Measurements from ENCODE around the gene SFXN5.

SFXN5 gene

GRCh38 chr2:73043276-73043675 is 28.2 kb downstream of the SFXN5 start:
- no peak for DNase-seq

DNA sequence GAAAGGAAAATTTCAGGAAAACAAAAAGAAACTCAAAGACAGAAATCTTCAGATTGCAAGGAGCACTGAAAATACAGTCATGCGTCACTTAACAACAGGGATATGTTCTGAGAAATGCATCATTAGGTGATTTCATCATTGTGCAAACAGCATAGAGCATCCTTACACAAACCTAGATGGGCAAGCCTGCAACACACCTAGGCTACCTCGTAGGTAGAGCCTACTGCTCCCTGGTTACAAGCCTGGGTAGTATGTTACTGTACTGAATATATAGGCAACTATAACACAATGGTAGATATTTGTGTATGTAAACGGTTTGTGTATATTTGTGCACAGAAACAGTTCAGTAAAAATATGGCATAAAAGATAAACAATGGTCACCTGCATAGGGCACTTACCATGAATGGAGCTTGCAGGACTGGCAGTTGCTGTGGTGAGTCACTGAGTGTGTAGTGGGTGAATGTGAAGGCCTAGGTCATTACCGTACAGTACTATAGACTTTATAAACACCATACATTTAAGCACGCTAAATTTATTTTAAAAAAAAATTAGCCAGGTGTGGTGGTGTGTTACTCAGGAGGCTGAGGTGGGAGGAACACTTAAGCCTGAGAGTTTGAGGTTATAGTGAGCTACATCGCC is 33.4 kb downstream of the SFXN5 start:
- no peak for DNase-seq

- no peak for DNase-seq
Measured at GRCh38 chr2:73036766-73037165, 34.7 kb downstream of the SFXN5 start.

DNA sequence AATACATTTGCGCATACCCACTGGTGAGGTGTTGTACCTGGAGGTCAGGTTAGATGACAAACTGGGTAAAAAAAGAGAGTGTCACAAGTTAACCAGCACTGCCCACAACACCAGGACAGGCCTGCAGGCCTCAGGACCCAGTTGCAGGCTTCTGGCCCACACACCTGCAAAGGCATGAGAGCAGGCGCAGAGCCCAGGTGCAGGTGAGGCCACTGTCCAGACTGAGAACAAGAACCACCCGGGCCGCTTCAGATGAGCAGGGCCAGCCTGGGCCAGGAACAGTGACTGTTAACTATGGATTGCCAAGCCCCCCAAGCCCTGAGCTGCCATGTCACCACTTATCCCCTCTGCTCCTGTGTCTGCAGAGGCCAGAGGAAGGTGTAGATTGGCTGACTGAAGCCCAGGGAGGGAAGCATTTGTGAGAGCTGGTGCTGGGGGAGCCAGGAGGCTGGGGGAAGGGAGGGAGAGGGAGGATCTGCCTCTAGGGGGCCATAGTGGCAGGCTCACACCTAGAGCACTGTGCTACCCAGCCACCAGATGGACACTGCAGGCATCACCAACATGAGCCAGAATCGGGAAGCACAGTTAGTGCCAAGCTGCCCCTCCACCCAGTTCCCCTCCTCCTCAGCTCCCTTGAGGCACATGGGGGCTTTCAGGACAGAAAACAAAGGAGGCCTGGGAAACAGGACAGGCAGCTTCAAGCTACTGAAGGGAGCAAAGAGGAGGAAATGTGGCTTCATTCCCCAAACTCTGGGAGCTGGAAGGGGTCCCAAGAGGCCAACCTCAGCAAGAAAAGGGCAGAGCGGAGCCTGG is 35.4 kb downstream of the SFXN5 start:
- DNase-seq: no peak

GRCh38 chr2:73034661-73035375 is 36.7 kb downstream of the SFXN5 start:
- no peak for DNase-seq

DNA sequence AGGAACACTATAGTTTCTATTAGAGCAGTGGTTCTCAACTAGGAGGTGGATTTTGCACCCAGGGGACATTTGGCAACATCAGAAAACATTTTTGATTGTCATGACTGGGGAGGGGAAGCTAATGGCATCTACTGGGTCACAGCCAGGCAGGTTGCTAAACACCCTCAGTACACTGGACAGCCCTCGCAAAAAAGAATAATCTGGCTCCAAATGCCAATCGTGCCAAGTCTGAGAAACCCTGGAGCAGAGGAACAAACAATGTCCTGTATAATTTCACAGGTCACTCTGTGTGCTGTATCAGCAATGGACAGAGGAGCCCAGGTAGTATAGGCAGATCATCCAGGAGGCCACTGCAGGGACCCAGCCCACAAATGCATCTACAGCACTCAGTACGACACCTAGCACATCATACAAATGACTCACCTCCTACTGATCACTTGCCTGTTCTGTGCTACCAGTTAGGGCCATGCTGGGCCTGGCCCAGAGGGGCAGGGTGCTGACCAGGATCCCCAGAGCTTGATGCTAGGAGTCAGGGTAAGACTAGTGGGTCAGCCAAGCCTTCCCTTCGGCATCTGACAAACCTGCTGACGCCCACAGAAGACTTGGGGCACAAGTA is 37.6 kb downstream of the SFXN5 start:
- no peak for DNase-seq

DNA sequence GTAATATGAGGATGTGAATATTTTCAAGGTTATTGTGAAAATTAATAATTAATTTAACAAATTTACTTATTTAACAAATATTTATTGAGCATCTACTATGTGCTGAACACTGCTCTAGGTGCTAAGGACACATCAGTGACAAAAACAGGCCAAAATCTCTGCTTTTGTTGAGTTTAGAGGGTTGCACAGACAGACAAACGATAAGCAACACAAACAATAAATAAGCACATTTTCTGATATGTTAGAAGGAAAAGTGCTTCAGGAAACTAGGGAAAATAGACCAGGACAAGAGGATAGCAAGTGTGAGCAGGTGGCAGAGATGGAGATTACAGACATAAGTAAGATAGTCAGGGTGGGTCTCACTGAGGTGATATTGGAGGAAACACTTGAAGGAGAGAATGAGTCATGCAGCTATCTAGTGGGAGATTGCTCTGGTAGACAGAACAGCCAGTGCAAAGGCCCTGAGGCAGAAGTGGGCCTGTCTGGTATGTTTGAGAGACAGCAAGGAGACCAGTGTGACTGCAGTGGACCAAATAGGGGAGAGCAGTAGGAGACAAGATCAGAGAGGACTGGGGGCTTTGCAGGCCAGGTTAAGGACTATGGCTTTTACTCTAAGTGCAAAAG is 38.3 kb downstream of the SFXN5 start:
- DNase-seq: no peak

DNA sequence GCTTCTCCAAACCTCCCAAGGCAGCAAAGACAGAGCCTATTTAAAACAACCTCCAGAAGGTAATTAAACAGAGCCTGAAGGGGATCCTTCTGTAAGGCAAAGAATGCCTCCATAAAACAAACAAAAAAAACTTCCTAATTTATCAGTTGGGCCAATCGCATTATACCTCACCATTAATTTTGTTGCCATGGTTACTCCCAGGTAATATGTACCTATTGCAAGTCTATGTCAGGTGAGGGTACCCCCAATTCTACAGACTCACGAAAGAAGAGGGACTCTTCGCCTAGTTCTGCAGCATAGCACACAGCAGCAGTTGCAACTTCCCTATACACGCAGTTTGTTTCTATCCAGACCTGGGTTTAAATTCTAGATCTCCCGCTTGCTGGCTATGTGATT is 38.8 kb downstream of the SFXN5 start:
- DNase-seq: no peak

GRCh38 chr2:73031725-73032701 is 39.5 kb downstream of the SFXN5 start:
- DNase-seq: no peak

DNA sequence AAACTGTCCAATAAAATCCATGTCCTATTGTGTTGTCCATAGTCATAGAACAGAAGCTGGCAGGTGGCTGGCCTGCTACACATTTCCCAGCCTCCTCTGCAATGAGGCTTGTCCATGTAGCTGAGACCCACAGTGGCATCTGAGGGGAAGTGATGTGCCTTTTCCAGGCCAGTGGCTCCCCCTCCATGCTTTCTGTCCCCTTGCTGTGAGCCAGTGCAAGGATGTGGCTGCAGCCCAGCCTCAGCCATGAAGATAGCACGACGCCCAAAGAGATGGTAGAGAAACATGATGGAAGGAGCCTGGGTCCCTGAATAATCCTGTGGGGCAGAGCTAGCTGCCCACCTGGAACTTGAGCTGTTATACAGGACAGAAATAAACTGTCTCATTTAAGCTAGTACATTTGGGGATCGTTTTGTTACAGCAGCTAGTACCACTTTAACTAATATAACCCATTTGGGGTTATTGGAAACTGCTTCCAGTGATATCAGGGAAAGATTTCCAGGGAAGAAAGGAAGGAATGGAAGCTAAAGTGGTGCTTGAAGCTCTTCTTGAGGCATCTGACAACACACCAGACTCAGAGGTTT is 40.3 kb downstream of the SFXN5 start:
- no peak for DNase-seq

DNA sequence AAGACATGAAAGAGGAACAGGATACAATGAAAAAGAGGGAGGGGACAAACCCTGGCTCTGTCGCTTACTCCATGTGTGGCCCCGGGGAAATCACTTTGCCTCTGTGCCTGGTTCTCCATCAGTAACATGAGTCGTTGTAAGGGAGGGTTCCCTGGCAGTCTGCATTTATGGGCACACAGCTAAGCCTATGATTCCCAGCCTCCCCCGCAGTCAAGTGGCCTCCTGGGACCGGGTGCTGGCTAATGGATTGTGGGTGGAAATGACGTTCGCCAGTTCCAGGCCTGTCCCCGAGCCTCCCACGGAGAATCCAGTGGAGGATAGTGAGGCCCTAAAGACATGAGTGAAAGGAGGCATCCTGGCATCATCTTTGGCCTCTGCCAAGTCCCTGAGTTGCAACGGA is 42.7 kb downstream of the SFXN5 start:
- DNase-seq: no peak

GRCh38 chr2:73027340-73027739 is 44.2 kb downstream of the SFXN5 start:
- DNase-seq: no peak

GRCh38 chr2:73023497-73023896 is 48.0 kb downstream of the SFXN5 start:
- no peak for DNase-seq

DNA sequence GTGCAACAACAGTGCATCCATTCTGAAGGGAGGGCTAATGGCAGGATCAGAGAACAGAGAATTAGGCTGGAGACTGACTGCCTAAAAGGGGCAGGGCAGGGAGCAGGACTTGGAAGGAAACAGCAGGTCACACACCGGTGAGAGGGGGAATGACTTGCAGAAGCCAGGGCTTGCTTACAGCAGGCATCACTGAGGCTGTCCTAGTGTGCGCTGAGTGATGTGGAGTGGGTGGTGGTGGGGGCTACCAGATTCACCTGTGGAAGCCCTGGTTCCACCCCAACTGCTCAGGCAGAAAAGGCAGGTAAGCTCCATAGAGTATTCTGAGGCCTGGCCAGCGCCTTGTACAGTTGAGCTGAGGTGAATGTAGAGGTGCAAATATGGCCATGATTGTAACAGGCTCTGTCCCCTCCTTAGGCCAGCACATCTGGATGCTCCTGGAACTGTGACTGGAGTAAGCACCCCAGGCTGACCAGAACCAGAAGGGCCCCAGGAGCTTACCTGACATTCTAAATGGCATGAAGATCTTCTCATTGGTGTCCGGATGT is 49.4 kb downstream of the SFXN5 start:
- DNase-seq: no peak

GRCh38 chr2:73021371-73022010 is 50.0 kb downstream of the SFXN5 start:
- DNase-seq: no peak

DNA sequence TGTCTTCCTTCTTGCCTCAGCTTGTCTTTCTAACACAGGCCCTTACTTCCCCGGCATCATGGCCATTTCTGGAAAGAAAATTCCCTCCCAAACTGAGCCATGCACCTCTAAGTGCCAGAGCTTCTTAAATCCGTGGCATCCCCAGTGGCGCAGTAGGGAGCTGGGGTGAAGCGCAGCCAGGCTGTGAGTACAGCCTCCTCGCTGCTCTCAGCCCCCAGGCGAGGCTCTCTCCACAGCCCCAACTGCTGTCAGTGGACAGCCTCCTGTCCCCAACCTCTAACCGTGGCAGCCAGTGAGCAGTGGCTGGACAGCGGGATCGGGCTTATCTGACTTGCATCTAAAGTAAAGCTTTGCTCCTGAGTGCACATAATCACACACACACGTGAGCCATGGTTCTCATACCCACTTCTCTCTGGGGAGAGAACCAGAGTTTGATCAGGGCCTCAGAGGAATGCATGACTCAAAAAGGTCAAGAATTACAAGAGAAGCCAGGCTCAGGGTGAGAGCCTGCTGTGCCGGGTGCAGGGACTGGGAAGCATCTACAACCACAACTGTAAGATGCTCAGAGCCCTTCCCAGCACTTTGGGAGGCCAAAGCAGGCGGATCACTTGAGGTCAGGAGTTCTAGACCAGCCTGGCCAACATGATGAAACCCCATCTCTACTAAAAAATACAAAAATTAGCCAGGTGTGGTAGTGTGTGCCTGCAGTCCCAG is 50.7 kb downstream of the SFXN5 start:
- no peak for DNase-seq

DNA sequence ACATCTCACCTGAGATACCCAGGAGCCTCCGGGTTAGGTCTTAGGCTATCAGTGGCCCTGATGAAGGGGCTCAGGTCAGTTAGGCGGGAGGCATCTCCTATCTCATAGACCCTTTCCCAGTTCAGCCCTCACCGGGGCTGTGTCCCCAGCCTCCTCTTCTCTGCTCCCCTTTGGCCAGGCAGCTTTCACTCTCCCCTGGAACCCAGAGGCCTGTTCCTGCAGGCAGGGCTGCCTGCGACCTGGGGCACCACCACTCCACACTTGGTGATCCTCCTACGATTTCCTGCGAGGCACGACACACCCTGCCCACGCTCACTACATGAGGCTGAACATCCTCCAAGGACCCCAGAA is 51.2 kb downstream of the SFXN5 start:
- no peak for DNase-seq

DNA sequence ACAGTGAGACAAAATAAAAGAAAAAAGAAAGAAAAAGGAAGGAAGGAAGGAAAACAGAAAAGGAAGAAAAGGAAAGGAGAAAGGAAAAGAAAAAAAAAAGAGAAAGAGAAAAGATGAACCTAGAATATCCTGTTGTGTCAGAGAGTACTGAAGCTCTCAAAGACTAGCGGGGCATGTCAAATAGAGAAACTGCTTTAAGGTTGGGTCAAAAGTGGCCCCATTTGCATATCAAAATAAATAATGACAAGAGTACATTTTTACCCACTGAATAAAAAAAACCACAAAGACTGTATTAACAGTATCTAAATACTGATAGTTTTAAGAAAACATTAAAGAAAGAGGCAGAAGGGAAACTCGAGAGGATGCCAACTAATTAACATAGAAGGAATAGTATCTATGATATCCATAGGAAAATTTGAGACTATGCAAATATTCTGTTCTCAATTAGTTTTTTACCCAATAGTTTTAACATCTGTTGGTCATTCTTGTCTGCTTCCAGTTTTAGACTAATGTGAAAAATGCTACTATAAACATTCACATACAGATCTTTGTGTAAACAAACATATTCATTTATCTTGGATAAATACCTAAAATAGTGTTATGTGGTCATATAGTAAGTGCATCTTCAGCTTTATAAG is 53.2 kb downstream of the SFXN5 start:
- DNase-seq: no peak

DNA sequence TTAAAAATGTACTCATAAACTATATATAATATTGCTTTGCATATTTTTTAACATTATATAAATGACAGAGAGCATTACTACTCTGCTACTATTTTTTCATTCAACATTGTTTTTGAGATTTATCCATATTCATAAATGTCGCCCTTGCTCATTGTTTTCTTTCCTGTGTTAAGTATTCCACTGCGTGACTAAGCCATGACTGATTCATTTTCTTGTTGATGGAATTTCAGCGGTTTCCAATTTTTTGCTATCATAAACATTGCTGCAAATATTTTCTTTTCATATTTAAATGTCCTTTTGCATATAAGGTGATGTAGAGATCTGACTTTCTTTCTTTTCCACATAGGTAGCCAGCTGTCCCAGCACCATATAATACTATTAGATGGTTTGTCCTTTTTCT is 57.6 kb downstream of the SFXN5 start:
- no peak for DNase-seq
